Measurements from ENCODE around the gene MIGA1. TPM values are rescaled to one million over a fixed set of nuclear protein-coding genes. Genes with fewer than 3 reads are reported as not detected.
"Not testable (repeated sequence)": the region's sequence is repeated elsewhere in the genome, so short reads cannot be mapped to it uniquely, and the experiment has no call there.

Gene MIGA1
- total RNA-seq, 2 experiments from 2014 or later: 9.1 to 9.9 TPM

- no peak overlapping the region for H3K27ac Mint-ChIP-seq
- no peaks in the 10 kb centered on the region for H3K27me3 Mint-ChIP-seq
- ChIA-PET CTCF (no interaction called here), POLR2A (no interaction called here)
- intact Hi-C loops (cut with micrococcal nuclease): no loop called here
- H3K9me3 Mint-ChIP-seq: no peaks in the 10 kb centered on the region
- peaks cover 18% of the 10 kb centered on the region for H3K36me3 Mint-ChIP-seq
- H3K4me3 Mint-ChIP-seq: no peak overlapping the region
- H3K4me1 Mint-ChIP-seq (ENCODE audit: low read depth): no peaks in the 10 kb centered on the region
- DNase-seq: no peak
Observed at GRCh38 chr1:77803371-77803770, 23.9 kb downstream of the MIGA1 start.

- H3K4me3 Mint-ChIP-seq; H3K4me1 Mint-ChIP-seq (ENCODE audit: low read depth); H3K27ac Mint-ChIP-seq; POLR2A ChIA-PET; DNase-seq; CTCF ChIA-PET; H3K27me3 Mint-ChIP-seq; intact Hi-C loops (cut with micrococcal nuclease); H3K9me3 Mint-ChIP-seq: not testable (repeated sequence)
- H3K36me3 Mint-ChIP-seq: peaks cover 28% of the 10 kb centered on the region
Observed at GRCh38 chr1:77809787-77810462, 30.5 kb downstream of the MIGA1 start.

DNA sequence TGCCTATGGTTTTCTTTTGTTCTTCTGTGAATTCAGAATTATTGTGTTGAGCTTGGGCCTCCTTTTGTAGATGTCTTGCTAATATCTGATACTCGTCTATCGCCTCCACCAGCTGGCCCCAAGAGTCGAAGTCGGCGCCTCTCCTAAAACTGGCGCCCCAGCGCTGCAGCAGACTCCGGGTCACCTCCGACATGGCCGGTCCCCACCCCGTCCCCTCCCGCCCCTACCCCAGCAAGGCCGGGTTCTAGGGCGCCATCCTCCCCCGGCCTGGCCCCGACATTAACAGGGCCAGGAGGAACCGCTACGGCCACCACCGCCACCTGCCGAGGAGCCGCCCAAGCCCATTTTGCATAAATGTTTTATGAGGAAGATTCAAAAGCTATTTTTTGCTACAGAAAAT is 32.1 kb downstream of the MIGA1 start:
- intact Hi-C loops (cut with micrococcal nuclease); H3K27me3 Mint-ChIP-seq; POLR2A ChIA-PET; H3K9me3 Mint-ChIP-seq; CTCF ChIA-PET; H3K27ac Mint-ChIP-seq; H3K4me3 Mint-ChIP-seq; H3K4me1 Mint-ChIP-seq (ENCODE audit: low read depth); DNase-seq: not testable (repeated sequence)
- peaks cover 26% of the 10 kb centered on the region for H3K36me3 Mint-ChIP-seq

DNA sequence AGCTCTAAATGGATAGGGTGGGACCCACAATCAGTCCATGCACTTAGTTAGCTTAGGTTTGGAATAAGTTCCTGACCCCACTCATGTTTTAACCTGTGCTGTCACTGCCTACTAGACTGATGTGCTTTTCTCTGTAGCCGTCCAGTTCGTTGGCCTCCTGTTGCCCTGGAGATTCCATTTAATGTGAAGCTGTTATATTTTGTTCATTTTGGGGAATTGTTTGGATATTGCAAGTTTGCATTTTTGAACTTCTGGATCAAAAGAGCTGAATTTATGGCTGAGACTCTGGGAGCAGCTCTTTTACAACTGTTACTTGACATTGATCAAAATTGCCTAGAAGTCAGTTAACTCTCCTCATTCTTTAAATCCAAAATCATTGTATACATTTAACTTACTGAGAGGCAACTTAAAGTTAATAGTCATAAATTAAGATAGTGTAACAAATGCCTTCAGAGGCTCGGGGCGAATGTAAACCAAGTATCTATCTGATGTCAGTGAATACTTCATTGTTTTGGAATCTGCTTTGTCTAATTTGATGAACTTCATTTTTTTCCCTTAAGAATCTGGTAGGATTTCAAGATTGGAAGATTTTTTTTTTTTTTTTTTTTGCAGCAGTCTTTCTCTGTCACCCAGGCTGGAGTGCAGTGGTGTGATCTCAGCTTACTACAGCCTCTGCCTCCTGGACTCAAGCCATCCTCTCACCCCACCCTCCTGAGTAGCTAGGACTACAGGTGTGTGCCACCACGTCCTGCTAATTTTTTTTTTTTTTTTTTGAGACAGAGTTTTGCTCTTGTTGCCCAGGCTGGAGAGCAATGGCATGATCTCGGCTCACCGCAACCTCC is 38.1 kb downstream of the MIGA1 start:
- H3K27me3 Mint-ChIP-seq: no peaks in the 10 kb centered on the region
- ChIA-PET CTCF (no interaction called here), POLR2A (no interaction called here)
- H3K36me3 Mint-ChIP-seq: peaks cover 32% of the 10 kb centered on the region
- DNase-seq: no peak
- H3K27ac Mint-ChIP-seq: no peak overlapping the region
- no peaks in the 10 kb centered on the region for H3K4me1 Mint-ChIP-seq (ENCODE audit: low read depth)
- intact Hi-C loops (cut with micrococcal nuclease): no loop called here
- H3K4me3 Mint-ChIP-seq: no peak overlapping the region
- no peaks in the 10 kb centered on the region for H3K9me3 Mint-ChIP-seq

- intact Hi-C loops (cut with micrococcal nuclease): no loop called here
- Mint-ChIP-seq H3K9me3 (no peaks in the 10 kb centered on the region), H3K27me3 (no peaks in the 10 kb centered on the region), H3K36me3 (peaks cover 23% of the 10 kb centered on the region), H3K4me1 (ENCODE audit: low read depth) (no peaks in the 10 kb centered on the region), H3K4me3 (no peak overlapping the region), H3K27ac (no peak overlapping the region)
- ChIA-PET POLR2A (no interaction called here), CTCF (no interaction called here)
- DNase-seq: no peak
Observed at GRCh38 chr1:77820121-77820520, 40.7 kb downstream of the MIGA1 start.

- Mint-ChIP-seq H3K4me3 (no peak overlapping the region), H3K27me3 (no peaks in the 10 kb centered on the region), H3K27ac (no peak overlapping the region), H3K9me3 (no peaks in the 10 kb centered on the region), H3K36me3 (peaks cover 13% of the 10 kb centered on the region), H3K4me1 (ENCODE audit: low read depth) (peaks cover 2% of the 10 kb centered on the region)
- POLR2A ChIA-PET: no interaction called here
- no peak for DNase-seq
- intact Hi-C loops (cut with micrococcal nuclease): no loop called here
- CTCF ChIA-PET: interaction anchor here (0.9 to 1.0 kb wide), 2 partner anchors 273 to 290 kb away, joined by 3 to 4 read pairs; no protein-coding TSS in a partner anchor
Observed at GRCh38 chr1:77824079-77824478, 44.6 kb downstream of the MIGA1 start.

DNA sequence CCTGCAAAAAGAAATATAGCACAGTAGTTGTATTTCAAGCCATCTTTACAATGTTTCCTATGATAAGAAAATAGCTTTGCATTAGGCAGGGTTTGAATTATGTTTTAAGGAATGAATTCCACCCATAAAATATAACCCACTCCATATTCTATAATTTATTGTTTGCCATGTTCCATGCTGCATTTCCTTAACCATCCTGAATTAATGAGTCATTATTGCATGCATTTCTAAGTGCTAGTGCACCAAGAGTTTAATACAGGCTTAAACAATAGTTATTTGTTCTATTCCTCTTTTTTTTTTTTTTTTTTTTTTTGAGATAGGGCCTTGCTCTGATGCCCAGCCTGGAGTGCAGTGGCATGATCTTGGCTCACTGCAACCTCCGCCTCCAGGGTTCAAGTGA is 45.2 kb downstream of the MIGA1 start:
- H3K9me3 Mint-ChIP-seq: no peaks in the 10 kb centered on the region
- H3K27me3 Mint-ChIP-seq: no peaks in the 10 kb centered on the region
- no peak overlapping the region for H3K27ac Mint-ChIP-seq
- H3K4me3 Mint-ChIP-seq: no peak overlapping the region
- POLR2A ChIA-PET: no interaction called here
- intact Hi-C loops (cut with micrococcal nuclease): loop anchor here (1.0 to 5.0 kb wide), 2 partner anchors 153 to 290 kb away; partner anchors contain the start of gene FUBP1
- peaks cover 2% of the 10 kb centered on the region for H3K4me1 Mint-ChIP-seq (ENCODE audit: low read depth)
- peaks cover 13% of the 10 kb centered on the region for H3K36me3 Mint-ChIP-seq
- no peak for DNase-seq
- CTCF ChIA-PET: interaction anchor here (0.9 kb wide), 1 partner anchor 289 kb away, joined by 4 read pairs; no protein-coding TSS in a partner anchor

GRCh38 chr1:77825131-77825709 is 45.8 kb downstream of the MIGA1 start:
- H3K27me3 Mint-ChIP-seq: no peaks in the 10 kb centered on the region
- H3K9me3 Mint-ChIP-seq: no peaks in the 10 kb centered on the region
- intact Hi-C loops (cut with micrococcal nuclease): loop anchor here (1.0 to 5.0 kb wide), 2 partner anchors 152 to 289 kb away; partner anchors contain the start of gene FUBP1
- no peak overlapping the region for H3K4me3 Mint-ChIP-seq
- H3K36me3 Mint-ChIP-seq: peaks cover 10% of the 10 kb centered on the region
- POLR2A ChIA-PET: no interaction called here
- CTCF ChIA-PET: interaction anchor here (1.0 to 1.9 kb wide), 2 partner anchors 18 to 288 kb away, joined by 3 to 11 read pairs; no protein-coding TSS in a partner anchor
- peaks cover 2% of the 10 kb centered on the region for H3K4me1 Mint-ChIP-seq (ENCODE audit: low read depth)
- DNase-seq: peak; percentile 11
- no peak overlapping the region for H3K27ac Mint-ChIP-seq

DNA sequence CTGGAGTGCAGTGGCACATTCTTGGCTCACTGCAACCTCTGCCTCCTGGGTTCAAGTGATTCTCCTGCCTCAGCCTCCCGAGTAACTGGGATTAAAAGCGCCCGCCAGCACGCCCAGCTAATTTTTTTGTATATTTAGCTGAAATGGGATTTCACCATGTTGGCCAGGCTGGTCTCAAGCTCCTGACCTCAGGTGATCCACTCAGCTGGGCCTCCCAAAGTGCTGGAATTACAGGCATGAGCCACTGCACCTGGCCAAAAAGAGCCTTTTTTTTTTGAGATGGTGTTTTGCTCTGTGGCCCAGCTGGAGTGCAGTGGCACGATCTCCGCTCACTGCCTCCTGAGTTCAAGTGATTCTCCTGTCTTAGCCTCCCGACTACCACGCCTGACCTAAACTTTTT is 47.4 kb downstream of the MIGA1 start:
- ChIA-PET POLR2A (interaction anchor here (0.7 kb wide), 1 partner anchor 178 kb away, joined by 3 read pairs; the partner anchor contains the start of gene DNAJB4), CTCF (interaction anchor here (0.6 to 1.9 kb wide), 3 partner anchors 83 to 299 kb away, joined by 3 to 11 read pairs (median 3); no protein-coding TSS in a partner anchor)
- not testable (repeated sequence) for H3K27ac Mint-ChIP-seq; H3K27me3 Mint-ChIP-seq; H3K9me3 Mint-ChIP-seq; H3K4me1 Mint-ChIP-seq (ENCODE audit: low read depth); DNase-seq; H3K36me3 Mint-ChIP-seq; H3K4me3 Mint-ChIP-seq
- intact Hi-C loops (cut with micrococcal nuclease): loop anchor here (5.0 kb wide), 1 partner anchor 150 kb away; the partner anchor contains the start of gene FUBP1

DNA sequence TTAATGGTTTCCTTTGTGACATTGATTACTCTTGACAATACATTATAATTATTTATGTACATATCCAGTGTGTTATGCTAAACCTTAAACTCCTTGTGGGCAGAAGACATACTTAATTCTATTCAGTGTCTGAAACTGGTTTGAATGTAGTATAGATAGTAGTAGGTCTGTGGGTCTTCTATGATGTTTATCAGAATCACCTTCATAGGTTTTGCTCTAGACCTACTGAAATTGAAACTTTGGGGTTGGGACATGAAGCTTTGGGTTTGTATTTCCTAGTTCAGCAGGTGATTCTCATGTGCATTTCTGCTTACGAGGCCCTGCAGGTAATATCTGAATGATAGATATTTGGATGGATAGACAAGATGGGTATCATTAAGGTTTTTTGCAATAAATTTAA is 48.6 kb downstream of the MIGA1 start:
- H3K9me3 Mint-ChIP-seq: no peaks in the 10 kb centered on the region
- ChIA-PET CTCF (interaction anchor here (2.0 kb wide), 1 partner anchor 286 kb away, joined by 10 read pairs; no protein-coding TSS in a partner anchor), POLR2A (no interaction called here)
- peaks cover 5% of the 10 kb centered on the region for H3K36me3 Mint-ChIP-seq
- no peaks in the 10 kb centered on the region for H3K27me3 Mint-ChIP-seq
- DNase-seq: no peak
- H3K4me1 Mint-ChIP-seq (ENCODE audit: low read depth): peaks cover 2% of the 10 kb centered on the region
- intact Hi-C loops (cut with micrococcal nuclease): loop anchor here (5.0 kb wide), 1 partner anchor 149 kb away; the partner anchor contains the start of gene FUBP1
- no peak overlapping the region for H3K4me3 Mint-ChIP-seq
- H3K27ac Mint-ChIP-seq: no peak overlapping the region

DNA sequence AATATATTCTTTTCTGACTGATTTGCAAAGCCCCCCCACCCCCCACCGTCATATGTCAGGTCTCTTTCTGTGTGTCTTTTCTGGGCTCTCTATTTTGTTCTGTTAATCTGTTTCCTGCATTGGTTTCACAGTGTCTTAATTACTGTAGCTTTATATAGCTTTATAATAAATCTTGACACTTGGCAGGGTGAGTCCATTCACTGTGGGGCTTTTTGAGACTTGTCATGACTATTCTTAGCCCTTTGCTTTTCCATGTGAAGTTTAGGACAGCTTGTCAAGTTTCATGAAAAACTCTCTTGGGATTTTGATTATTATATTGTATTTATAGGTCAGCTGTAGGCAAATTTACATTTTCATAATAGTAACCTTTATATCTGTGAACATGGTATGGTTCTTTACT is 50.4 kb downstream of the MIGA1 start:
- H3K4me3 Mint-ChIP-seq: no peak overlapping the region
- peaks cover 5% of the 10 kb centered on the region for H3K36me3 Mint-ChIP-seq
- DNase-seq: no peak
- H3K27ac Mint-ChIP-seq: no peak overlapping the region
- ChIA-PET POLR2A (interaction anchor here (0.6 kb wide), 1 partner anchor 56 kb away, joined by 3 read pairs; no protein-coding TSS in a partner anchor), CTCF (no interaction called here)
- intact Hi-C loops (cut with micrococcal nuclease): loop anchor here (5.0 kb wide), 1 partner anchor 147 kb away; the partner anchor contains the start of gene FUBP1
- no peaks in the 10 kb centered on the region for H3K9me3 Mint-ChIP-seq
- no peaks in the 10 kb centered on the region for H3K27me3 Mint-ChIP-seq
- peaks cover 2% of the 10 kb centered on the region for H3K4me1 Mint-ChIP-seq (ENCODE audit: low read depth)

- Mint-ChIP-seq H3K4me1 (ENCODE audit: low read depth) (peaks cover 2% of the 10 kb centered on the region), H3K36me3 (peaks cover 5% of the 10 kb centered on the region), H3K4me3 (no peak overlapping the region), H3K27ac (no peak overlapping the region), H3K9me3 (no peaks in the 10 kb centered on the region), H3K27me3 (no peaks in the 10 kb centered on the region)
- intact Hi-C loops (cut with micrococcal nuclease): no loop called here
- no peak for DNase-seq
- ChIA-PET POLR2A (no interaction called here), CTCF (interaction anchor here (0.6 to 0.7 kb wide), 2 partner anchors 9 kb away, joined by 3 to 4 read pairs; no protein-coding TSS in a partner anchor)
Observed at GRCh38 chr1:77830946-77831345, 51.5 kb downstream of the MIGA1 start.

Data from activated CD4-positive, alpha-beta memory T cell treated with anti-CD3 and anti-CD28 coated beads for 36 hours (primary cell).